Naive thymus-derived CD4-positive, alpha-beta T cell (primary cell): ENCODE measurements around the gene PHF1. TPM values are rescaled to one million over a fixed set of nuclear protein-coding genes. Genes with fewer than 3 reads are reported as not detected.

Experiments
- microRNA-seq: library from miRNA; unstranded; fragments of <30 nt; microRNA quantifications from one replicate; pipeline ENCODE4 v1.2.0, GENCODE V29; 2022; ENCODE audit warnings: borderline microRNAs expressed
- polyA plus RNA-seq, 2 donors: library from polyadenylated mRNA; unstranded; fragments of 300-500 nt; fragmentation: Illumina TruSeq; gene quantifications; one replicate each; pipeline ENCODE4 v1.2.3, GENCODE V29; 2021
- total RNA-seq, 6 experiments: library from RNA in 5 of 6; stranded (reverse) in 5 of 6; gene quantifications; 1 replicate in 5 of 6; 2 replicates in 1 of 6; pipeline ENCODE4 v1.2.3 and lab custom pipeline; 2021 to 2026

Gene PHF1
- total and polyA plus RNA-seq, 7 experiments from 2014 or later: 37.8 to 356 (median 224) TPM

Small RNA genes within 50 kb of the gene (microRNA-seq; reads per million reads assigned to microRNA genes)
- gene MIR5004: not detected

Other genes starting within 250 kb of the PHF1 start
- 1 to 10 TPM in 3 of 5 experiments, under 1 TPM in 2; 0.51 to 3.5 (median 2.5) TPM for gene COL11A2, start 218.5 kb upstream of the PHF1 start, total RNA-seq
- under 1 TPM in 1 of 2 donors, not detected in 1; 0.26 TPM for gene COL11A2, start 218.5 kb upstream of the PHF1 start, polyA plus RNA-seq
- 100 to 1,000 TPM in 1 of 5 experiments, 10 to 100 TPM in 4; 50.3 to 103 (median 76.2) TPM for gene RXRB, start 210.3 kb upstream of the PHF1 start, total RNA-seq
- 1 to 10 TPM; 7.6 to 9.4 TPM for gene RXRB, start 210.3 kb upstream of the PHF1 start, polyA plus RNA-seq
- 10 to 100 TPM; 19.1 to 51.9 (median 27.9) TPM for gene SLC39A7, start 210.1 kb upstream of the PHF1 start, total RNA-seq
- gene SLC39A7, start 210.1 kb upstream of the PHF1 start, polyA plus RNA-seq: 10 to 100 TPM; 23.3 to 24.8 TPM
- 10 to 100 TPM in 4 of 5 experiments, 1 to 10 TPM in 1; 9.7 to 19.5 (median 10.7) TPM for gene HSD17B8, start 206.4 kb upstream of the PHF1 start, total RNA-seq
- 10 to 100 TPM; 62.6 to 67.0 TPM for gene HSD17B8, start 206.4 kb upstream of the PHF1 start, polyA plus RNA-seq
- gene RING1, start 202.5 kb upstream of the PHF1 start, total RNA-seq: 10 to 100 TPM; 36.2 to 47.2 (median 44.5) TPM
- 10 to 100 TPM in 1 of 2 donors, 1 to 10 TPM in 1; 9.5 to 10.4 TPM for gene RING1, start 202.5 kb upstream of the PHF1 start, polyA plus RNA-seq
- 100 to 1,000 TPM in 2 of 5 experiments, 10 to 100 TPM in 3; 74.3 to 110 (median 90.5) TPM for gene VPS52, start 139.1 kb upstream of the PHF1 start, total RNA-seq
- 10 to 100 TPM; 15.5 to 26.8 TPM for gene VPS52, start 139.1 kb upstream of the PHF1 start, polyA plus RNA-seq
- 1,000 to 10,000 TPM; 2,454 to 4,896 (median 3,431) TPM for gene RPS18, start 138.9 kb upstream of the PHF1 start, total RNA-seq
- gene RPS18, start 138.9 kb upstream of the PHF1 start, polyA plus RNA-seq: over 10,000 TPM in 1 of 2 donors, 1,000 to 10,000 TPM in 1; 8,513 to 10,735 TPM
- 10 to 100 TPM; 12.9 to 48.0 (median 18.2) TPM for gene B3GALT4, start 133.9 kb upstream of the PHF1 start, total RNA-seq
- 10 to 100 TPM; 18.9 to 27.3 TPM for gene B3GALT4, start 133.9 kb upstream of the PHF1 start, polyA plus RNA-seq
- gene WDR46, start 121.8 kb upstream of the PHF1 start, total RNA-seq: 10 to 100 TPM; 25.3 to 62.7 (median 52.7) TPM
- gene WDR46, start 121.8 kb upstream of the PHF1 start, polyA plus RNA-seq: 10 to 100 TPM; 55.2 to 82.9 TPM
- gene PFDN6, start 121.4 kb upstream of the PHF1 start, total RNA-seq: 10 to 100 TPM; 14.6 to 73.2 (median 35.5) TPM
- 10 to 100 TPM; 26.5 to 36.3 TPM for gene PFDN6, start 121.4 kb upstream of the PHF1 start, polyA plus RNA-seq
- 10 to 100 TPM; 45.7 to 76.8 (median 67.4) TPM for gene RGL2, start 112.1 kb upstream of the PHF1 start, total RNA-seq
- 10 to 100 TPM in 1 of 2 donors, 1 to 10 TPM in 1; 4.1 to 11.5 TPM for gene RGL2, start 112.1 kb upstream of the PHF1 start, polyA plus RNA-seq
- 100 to 1,000 TPM; 196 to 386 (median 240) TPM for gene TAPBP, start 96.9 kb upstream of the PHF1 start, total RNA-seq
- 100 to 1,000 TPM; 296 to 334 TPM for gene TAPBP, start 96.9 kb upstream of the PHF1 start, polyA plus RNA-seq
- gene ZBTB22, start 93.3 kb upstream of the PHF1 start, total RNA-seq: 10 to 100 TPM; 15.5 to 30.1 (median 20.5) TPM
- 10 to 100 TPM; 15.6 TPM for gene ZBTB22, start 93.3 kb upstream of the PHF1 start, polyA plus RNA-seq
- gene DAXX, start 88.1 kb upstream of the PHF1 start, total RNA-seq: 10 to 100 TPM; 36.4 to 81.6 (median 79.6) TPM
- 100 to 1,000 TPM in 1 of 2 donors, 10 to 100 TPM in 1; 69.4 to 133 TPM for gene DAXX, start 88.1 kb upstream of the PHF1 start, polyA plus RNA-seq
- gene KIFC1, start 19.2 kb upstream of the PHF1 start, total RNA-seq: 10 to 100 TPM in 1 of 5 experiments, 1 to 10 TPM in 3, under 1 TPM in 1; 0.65 to 87.9 (median 1.6) TPM
- gene KIFC1, start 19.2 kb upstream of the PHF1 start, polyA plus RNA-seq: under 1 TPM; 0.18 to 0.92 TPM
- 100 to 1,000 TPM; 148 to 235 (median 158) TPM for gene CUTA, start 7.1 kb downstream of the PHF1 start, total RNA-seq
- 100 to 1,000 TPM; 389 to 466 TPM for gene CUTA, start 7.1 kb downstream of the PHF1 start, polyA plus RNA-seq
- gene SYNGAP1, start 9.1 kb downstream of the PHF1 start, total RNA-seq: 10 to 100 TPM; 35.5 to 94.1 (median 57.9) TPM
- 1 to 10 TPM in 1 of 2 donors, under 1 TPM in 1; 0.48 to 2.3 TPM for gene SYNGAP1, start 9.1 kb downstream of the PHF1 start, polyA plus RNA-seq
- 10 to 100 TPM in 1 of 5 experiments, 1 to 10 TPM in 4; 3.3 to 14.0 (median 9.8) TPM for gene ZBTB9, start 43.6 kb downstream of the PHF1 start, total RNA-seq
- 10 to 100 TPM in 1 of 2 donors, 1 to 10 TPM in 1; 6.9 to 15.2 TPM for gene ZBTB9, start 43.6 kb downstream of the PHF1 start, polyA plus RNA-seq
- gene BAK1, start 169.3 kb downstream of the PHF1 start, total RNA-seq: 10 to 100 TPM; 16.9 to 78.8 (median 22.0) TPM
- 10 to 100 TPM in 1 of 2 donors, 1 to 10 TPM in 1; 9.6 to 21.7 TPM for gene BAK1, start 169.3 kb downstream of the PHF1 start, polyA plus RNA-seq
- 10 to 100 TPM; 35.6 to 65.7 (median 47.7) TPM for gene ITPR3, start 210.3 kb downstream of the PHF1 start, total RNA-seq
- 1 to 10 TPM; 1.7 to 7.3 TPM for gene ITPR3, start 210.3 kb downstream of the PHF1 start, polyA plus RNA-seq